Gastrocnemius medialis (tissue), 4 donors: ENCODE data around the gene KCNRG. TPM values are rescaled to one million over a fixed set of nuclear protein-coding genes. Genes with fewer than 3 reads are reported as not detected.
"Not testable (repeated sequence)": the region's sequence is repeated elsewhere in the genome, so short reads cannot be mapped to it uniquely, and the experiment has no call there.

ENCODE experiments used
- ATAC-seq, 2 donors: fragments of 150-250 bp; one replicate each; pipeline ENCODE4 v1.9.1; 2016
- DNase-seq, 2 donors: peaks; one replicate each; pipeline ENCODE4 v3.0.0-alpha.2; 2019
- H3K27ac ChIP-seq, 4 donors: fragments of 200-600 bp; sonication (generic); 1 replicate in 1 of 4; 2 replicates in 3 of 4; pipeline ENCODE4 v1.5.1; 2016 to 2018; ENCODE audit warnings: mild to moderate bottlenecking in 2 of 4, moderate library complexity in 1 of 4
- H3K27me3 ChIP-seq, 3 donors: fragments of 200-600 bp; sonication (generic) in 2 of 3; 1 replicate in 1 of 3; 2 replicates in 2 of 3; pipeline versions ENCODE4 v1.5.1 to v1.6.0; 2016 to 2019; ENCODE audit warnings: mild to moderate bottlenecking in 1 of 3, moderate library complexity in 1 of 3
- H3K36me3 ChIP-seq, 2 donors: fragments of 200-600 bp; sonication (generic) in 1 of 2; one replicate each; pipeline ENCODE4 v1.5.1; 2017 to 2018
- H3K4me1 ChIP-seq, 2 donors: fragments of 200-600 bp; sonication (generic) in 1 of 2; one replicate each; pipeline ENCODE4 v1.5.1; 2016 to 2017; ENCODE audit warnings: mild to moderate bottlenecking in 2 of 2
- H3K4me3 ChIP-seq, 4 donors: fragments of 200-600 bp; sonication (generic) in 3 of 4; 1 replicate in 1 of 4; 2 replicates in 3 of 4; pipeline ENCODE4 v1.5.1; 2016 to 2019; ENCODE audit warnings: mild to moderate bottlenecking in 2 of 4
- H3K9me3 ChIP-seq, 3 donors: fragments of 200-600 bp; sonication (generic) in 2 of 3; 1 replicate in 1 of 3; 2 replicates in 2 of 3; pipeline ENCODE4 v1.5.1; 2016 to 2019
- POLR2A ChIP-seq, 2 donors: fragments of 450-650 bp; IDR thresholded peaks; one replicate each; pipeline ENCODE4 v1.6.1; 2017; ENCODE audit warnings: antibody characterized with exemption in 2 of 2, mild to moderate bottlenecking in 2 of 2, moderate library complexity in 2 of 2
- in situ Hi-C, 4 donors: fragments of 200-750 bp; cut with MboI; loops; one replicate each; pipeline versions ENCODE4 v1.15.0 to v1.8.0; 2017; ENCODE audit warnings: low sequenced_read_pairs in 4 of 4
- intact Hi-C: fragments of 100-400 bp; cut with DNase I; formaldehyde crosslinking; loops from one replicate; pipeline ENCODE4 v1.15.1; 2023; ENCODE audit warnings: low total_unique reads
- total RNA-seq, 4 donors: library from RNA; depleted of rRNA; stranded (reverse); fragments of >200 nt; gene quantifications; one replicate each; pipeline versions ENCODE4 v1.1.0 to v1.2.3, GENCODE V29; 2016
- TF ChIP-seq, protein P1 (sequence below), 5 experiments: fragments of 450-650 bp in 3 of 5; fragments of 200-600 bp in 2 of 5; sonication (generic) in 2 of 5; IDR thresholded peaks in 4 of 5; conservative IDR thresholded peaks in 1 of 5; 1 replicate in 4 of 5; 2 replicates in 1 of 5; pipeline ENCODE4 v1.5.1; 2016 to 2019; ENCODE audit warnings: antibody characterized with exemption in 5 of 5, mild to moderate bottlenecking in 3 of 5, moderate library complexity in 3 of 5

The KCNRG gene
- total RNA-seq, 4 donors from 2014 or later = 0.66 to 0.72 TPM; not detected in 2

DNA sequence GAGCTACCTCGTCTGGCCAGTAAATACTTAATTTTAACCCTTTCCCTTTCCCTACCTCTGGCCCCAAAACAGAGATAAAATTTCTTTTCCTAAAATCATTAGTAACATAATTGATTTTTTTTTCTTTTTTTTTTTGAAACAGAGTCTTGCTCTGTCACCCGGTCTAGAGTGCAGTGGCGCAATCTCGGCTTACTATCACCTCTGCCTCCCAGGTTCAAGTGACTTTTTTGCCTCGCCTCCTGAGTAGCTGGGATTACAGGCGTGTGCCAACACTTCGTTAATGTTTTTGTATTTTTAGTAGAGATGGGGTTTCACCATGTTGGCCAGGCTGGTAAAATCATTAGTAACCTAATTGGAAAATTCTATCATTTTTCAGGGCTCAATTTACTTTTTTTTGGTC lies 28.8 kb upstream of the KCNRG start:
- in situ Hi-C loops = loop anchor here in 2 of 4 donors (10.0 to 25.0 kb wide), 4 partner anchors 401 to 926 kb away; partner anchors contain the start of gene RNASEH2B (in 2 of the 2)
- Histone ChIP-seq H3K4me1 (peaks cover 22 to 24% of the 10 kb centered on the region in 2 donors), H3K9me3 (no peaks in the 10 kb centered on the region), H3K27ac (peak overlapping the region; percentile 11 to 57 (median 33)), H3K27me3 (no peaks in the 10 kb centered on the region), H3K36me3 (peaks cover 0 to 8% of the 10 kb centered on the region in 2 donors), H3K4me3 (no peak overlapping the region)
- DNase-seq (no peak), ATAC-seq (no peak)
- TF ChIP-seq, protein P1, sequence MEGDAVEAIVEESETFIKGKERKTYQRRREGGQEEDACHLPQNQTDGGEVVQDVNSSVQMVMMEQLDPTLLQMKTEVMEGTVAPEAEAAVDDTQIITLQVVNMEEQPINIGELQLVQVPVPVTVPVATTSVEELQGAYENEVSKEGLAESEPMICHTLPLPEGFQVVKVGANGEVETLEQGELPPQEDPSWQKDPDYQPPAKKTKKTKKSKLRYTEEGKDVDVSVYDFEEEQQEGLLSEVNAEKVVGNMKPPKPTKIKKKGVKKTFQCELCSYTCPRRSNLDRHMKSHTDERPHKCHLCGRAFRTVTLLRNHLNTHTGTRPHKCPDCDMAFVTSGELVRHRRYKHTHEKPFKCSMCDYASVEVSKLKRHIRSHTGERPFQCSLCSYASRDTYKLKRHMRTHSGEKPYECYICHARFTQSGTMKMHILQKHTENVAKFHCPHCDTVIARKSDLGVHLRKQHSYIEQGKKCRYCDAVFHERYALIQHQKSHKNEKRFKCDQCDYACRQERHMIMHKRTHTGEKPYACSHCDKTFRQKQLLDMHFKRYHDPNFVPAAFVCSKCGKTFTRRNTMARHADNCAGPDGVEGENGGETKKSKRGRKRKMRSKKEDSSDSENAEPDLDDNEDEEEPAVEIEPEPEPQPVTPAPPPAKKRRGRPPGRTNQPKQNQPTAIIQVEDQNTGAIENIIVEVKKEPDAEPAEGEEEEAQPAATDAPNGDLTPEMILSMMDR (IDR thresholded peaks at IDR 0.05 in 4 of 5, conservative IDR thresholded peaks at IDR 0.05 in 1 of 5) = no peak
- TF ChIP-seq POLR2A (IDR thresholded peaks at IDR 0.05) = no peak
- intact Hi-C loops = loop anchor here (5.0 kb wide), 1 partner anchor 194 kb away; the partner anchor contains the start of gene KPNA3

DNA sequence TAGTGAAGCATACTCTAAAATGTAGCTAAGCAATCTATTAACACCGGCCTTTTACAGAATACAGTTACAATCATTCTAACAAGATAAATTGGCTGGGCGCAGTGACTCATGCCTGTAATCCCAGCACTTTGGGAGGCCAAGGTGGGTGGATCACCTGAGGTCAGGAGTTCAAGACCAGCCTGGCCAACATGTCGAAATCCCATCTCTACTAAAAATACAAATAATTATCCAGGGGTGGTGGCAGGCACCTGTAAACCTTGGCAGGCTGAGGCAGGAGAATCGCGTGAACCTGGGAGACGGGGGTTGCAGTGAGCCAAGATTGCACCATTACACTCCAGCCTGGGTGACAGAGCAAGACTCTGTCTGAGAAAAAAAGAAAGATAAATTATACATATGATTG lies 24.6 kb upstream of the KCNRG start:
- H3K27me3 ChIP-seq, H3K4me3 ChIP-seq, H3K36me3 ChIP-seq, ATAC-seq, H3K9me3 ChIP-seq, intact Hi-C loops, DNase-seq: not testable (repeated sequence)
- Histone ChIP-seq H3K27ac (peak overlapping the region in 1 of 4 donors; percentile 26), H3K4me1 (peaks cover 11 to 14% of the 10 kb centered on the region in 2 donors)
- in situ Hi-C loops = loop anchor here in 3 of 4 donors (10.0 to 25.0 kb wide), 6 partner anchors 94 to 922 kb away; partner anchors contain the start of gene RNASEH2B (in 2 of the 3)

DNA sequence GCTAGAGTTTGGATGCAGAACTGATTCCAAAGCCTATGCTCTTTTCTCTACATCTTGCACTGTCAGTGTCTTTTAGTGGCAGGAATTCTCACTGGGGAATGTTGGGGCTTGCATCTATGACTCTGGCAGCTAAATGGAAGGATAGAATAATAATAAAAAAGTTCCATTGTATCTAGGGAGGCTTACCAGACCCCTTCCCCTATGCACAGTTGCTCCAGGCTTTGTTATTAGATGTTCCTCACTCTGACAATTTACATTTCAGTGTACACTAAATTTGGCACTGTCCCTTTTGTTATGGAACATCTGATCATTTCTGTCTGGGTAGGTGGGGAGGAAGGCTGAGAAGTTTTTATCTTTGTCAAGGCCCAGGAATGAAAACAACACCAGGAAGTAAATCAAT lies 22.1 kb upstream of the KCNRG start:
- Histone ChIP-seq H3K4me3 (no peak overlapping the region), H3K9me3 (no peaks in the 10 kb centered on the region), H3K36me3 (peaks cover 0 to 7% of the 10 kb centered on the region in 2 donors), H3K27me3 (no peaks in the 10 kb centered on the region), H3K4me1 (peaks cover 6 to 7% of the 10 kb centered on the region in 2 donors), H3K27ac (no peak overlapping the region)
- intact Hi-C loops = no loop called here
- in situ Hi-C loops = loop anchor here in 3 of 4 donors (10.0 to 25.0 kb wide), 6 partner anchors 92 to 919 kb away; partner anchors contain the start of gene RNASEH2B (in 2 of the 3)
- DNase-seq = no peak
- TF ChIP-seq, protein P1 (IDR thresholded peaks at IDR 0.05 in 4 of 5, conservative IDR thresholded peaks at IDR 0.05 in 1 of 5) = no peak
- no peak for TF ChIP-seq POLR2A (IDR thresholded peaks at IDR 0.05)
- no peak for ATAC-seq

DNA sequence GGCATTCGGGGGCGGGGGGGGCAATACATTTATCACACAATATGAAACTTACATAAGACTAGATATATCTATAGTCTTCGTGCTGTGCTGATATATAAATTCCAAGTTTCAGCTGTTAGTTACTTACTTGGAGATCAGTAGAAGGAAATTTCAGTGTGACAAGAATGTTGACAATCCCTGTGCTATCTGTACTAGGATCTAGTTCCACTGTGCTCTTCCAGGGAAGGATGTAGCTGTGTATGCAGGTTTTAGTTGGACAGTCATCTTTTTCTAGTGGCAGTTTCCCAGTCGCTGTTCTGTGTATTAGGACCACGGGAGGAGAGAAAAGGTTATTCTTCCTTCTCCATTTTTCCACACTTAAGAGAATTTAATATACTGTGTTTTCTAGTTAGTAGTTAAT lies 21.6 kb upstream of the KCNRG start:
- intact Hi-C loops = no loop called here
- Histone ChIP-seq H3K36me3 (peaks cover 0 to 10% of the 10 kb centered on the region in 2 donors), H3K9me3 (no peaks in the 10 kb centered on the region), H3K4me1 (peaks cover 12% of the 10 kb centered on the region in 2 donors), H3K27me3 (no peaks in the 10 kb centered on the region), H3K4me3 (no peak overlapping the region), H3K27ac (no peak overlapping the region)
- TF ChIP-seq, protein P1 (IDR thresholded peaks at IDR 0.05 in 4 of 5, conservative IDR thresholded peaks at IDR 0.05 in 1 of 5) = no peak
- no peak for TF ChIP-seq POLR2A (IDR thresholded peaks at IDR 0.05)
- no peak for DNase-seq
- in situ Hi-C loops = loop anchor here in 3 of 4 donors (10.0 to 25.0 kb wide), 6 partner anchors 91 to 919 kb away; partner anchors contain the start of gene RNASEH2B (in 2 of the 3)
- ATAC-seq = no peak

DNA sequence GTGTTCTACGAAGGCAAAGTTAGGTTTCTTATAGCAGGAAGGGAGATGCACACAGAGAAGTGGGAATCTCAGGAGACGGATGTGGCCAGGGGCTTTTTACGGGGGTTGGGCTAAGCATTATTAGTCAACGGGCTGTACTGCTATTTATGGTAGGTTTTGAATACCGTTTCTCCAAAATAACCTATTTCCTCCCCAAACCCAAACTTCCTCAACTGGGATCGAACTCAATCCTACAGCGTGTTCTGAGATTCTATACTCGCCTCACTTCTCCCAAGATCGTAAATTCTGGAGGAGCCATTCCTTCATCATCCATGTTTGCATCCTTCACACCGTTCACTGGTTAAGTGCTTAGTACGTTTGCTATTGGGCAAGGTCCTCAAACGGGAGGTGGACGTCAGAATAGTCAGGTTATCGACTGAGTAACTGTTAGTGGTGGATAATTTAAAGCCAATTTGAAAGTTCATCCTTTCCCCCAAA lies 19.6 kb upstream of the KCNRG start:
- no peaks in the 10 kb centered on the region for H3K9me3 ChIP-seq
- H3K4me1 ChIP-seq = peaks cover 31% of the 10 kb centered on the region in 2 donors
- peaks cover 0 to 15% of the 10 kb centered on the region in 2 donors for H3K36me3 ChIP-seq
- no peaks in the 10 kb centered on the region for H3K27me3 ChIP-seq
- peak overlapping the region; percentile 98 to 100 (median 98) for H3K27ac ChIP-seq
- peak overlapping the region; percentile 90 to 97 (median 96) for H3K4me3 ChIP-seq
- in situ Hi-C loops (loop anchor here in 3 of 4 donors (10.0 to 25.0 kb wide), 6 partner anchors 89 to 917 kb away; partner anchors contain the start of gene RNASEH2B (in 2 of the 3)), intact Hi-C loops (loop anchor here (2.0 to 5.0 kb wide), 3 partner anchors 59 to 917 kb away; partner anchors contain the start of gene SPRYD7)
- DNase-seq (no peak), ATAC-seq (no peak)
- TF ChIP-seq POLR2A (IDR thresholded peaks at IDR 0.05) = no peak
- TF ChIP-seq, protein P1 (IDR thresholded peaks at IDR 0.05 in 4 of 5, conservative IDR thresholded peaks at IDR 0.05 in 1 of 5) = no peak
